Stimulated activated effector memory CD8-positive, alpha-beta T cell treated with anti-CD3 and anti-CD28 coated beads, Interleukin-12 subunit alpha, Interleukin-12 subunit beta, amount 100 ng/mL, for 72 hours (primary cell): Measurements from ENCODE around the gene KCTD18.

Source experiments
- ATAC-seq: fragments of 150-1000 bp; cut with Tn5 transposase; 2 replicates; pipeline ENCODE4 v1.10.0; 2021
- DNase-seq, 2 donors: peaks; one replicate each; pipeline ENCODE4 v3.0.0; 2021 to 2022; ENCODE audit warnings: low spot score in 2 of 2
- H3K27ac Mint-ChIP-seq: one replicate; pipeline ENCODE4 v1.8.0; 2022; ENCODE audit warnings: mild to moderate bottlenecking, mixed read lengths
- H3K36me3 Mint-ChIP-seq: one replicate; pipeline ENCODE4 v1.8.0; 2022; ENCODE audit warnings: mild to moderate bottlenecking, mixed read lengths
- H3K4me1 Mint-ChIP-seq: one replicate; pipeline ENCODE4 v1.8.0; 2022; ENCODE audit warnings: mixed read lengths
- H3K4me3 Mint-ChIP-seq: one replicate; pipeline ENCODE4 v1.8.0; 2022; ENCODE audit warnings: mild to moderate bottlenecking, mixed read lengths
- H3K9me3 Mint-ChIP-seq: one replicate; pipeline ENCODE4 v1.8.0; 2022; ENCODE audit warnings: mixed read lengths

The KCTD18 gene

GRCh38 chr2:200498402-200499162 is 11.3 kb downstream of the KCTD18 start:
- H3K4me3 Mint-ChIP-seq: no peak overlapping the region
- peak overlapping the region; percentile 56 for H3K27ac Mint-ChIP-seq
- DNase-seq (no peak), ATAC-seq (no peak)
- H3K9me3 Mint-ChIP-seq: no peaks in the 10 kb centered on the region
- peaks cover 4% of the 10 kb centered on the region for H3K4me1 Mint-ChIP-seq
- peaks cover 69% of the 10 kb centered on the region for H3K36me3 Mint-ChIP-seq

GRCh38 chr2:200496696-200497095 is 13.2 kb downstream of the KCTD18 start:
- no peak for ATAC-seq
- DNase-seq: no peak
- H3K36me3 Mint-ChIP-seq: peaks cover 71% of the 10 kb centered on the region
- no peaks in the 10 kb centered on the region for H3K4me1 Mint-ChIP-seq
- peak overlapping the region; percentile 67 for H3K27ac Mint-ChIP-seq
- H3K4me3 Mint-ChIP-seq: no peak overlapping the region
- no peaks in the 10 kb centered on the region for H3K9me3 Mint-ChIP-seq

- H3K4me3 Mint-ChIP-seq: no peak overlapping the region
- ATAC-seq (no peak), DNase-seq (no peak)
- H3K27ac Mint-ChIP-seq: no peak overlapping the region
- H3K9me3 Mint-ChIP-seq: no peaks in the 10 kb centered on the region
- H3K4me1 Mint-ChIP-seq: no peaks in the 10 kb centered on the region
- H3K36me3 Mint-ChIP-seq: peaks cover 94% of the 10 kb centered on the region
These were observed 15.8 kb downstream of the KCTD18 start for GRCh38 chr2:200494048-200494447.

GRCh38 chr2:200492656-200493055 is 17.2 kb downstream of the KCTD18 start:
- peaks cover 82% of the 10 kb centered on the region for H3K36me3 Mint-ChIP-seq
- ATAC-seq (no peak), DNase-seq (no peak)
- H3K4me1 Mint-ChIP-seq: no peaks in the 10 kb centered on the region
- no peaks in the 10 kb centered on the region for H3K9me3 Mint-ChIP-seq
- H3K4me3 Mint-ChIP-seq: no peak overlapping the region
- no peak overlapping the region for H3K27ac Mint-ChIP-seq

- DNase-seq: no peak
- ATAC-seq: no peak
- H3K36me3 Mint-ChIP-seq: peaks cover 57% of the 10 kb centered on the region
These were observed 19.9 kb downstream of the KCTD18 start for GRCh38 chr2:200490001-200490400.

GRCh38 chr2:200488169-200488568 is 21.7 kb downstream of the KCTD18 start:
- Mint-ChIP-seq H3K9me3 (no peaks in the 10 kb centered on the region), H3K27ac (no peak overlapping the region), H3K4me1 (no peaks in the 10 kb centered on the region), H3K4me3 (no peak overlapping the region), H3K36me3 (peaks cover 39% of the 10 kb centered on the region)
- DNase-seq (no peak), ATAC-seq (no peak)

More at GRCh38 chr2:200490001-200490400, 19.9 kb downstream of the KCTD18 start:
- H3K9me3 Mint-ChIP-seq: no peaks in the 10 kb centered on the region
- no peak overlapping the region for H3K4me3 Mint-ChIP-seq
- no peak overlapping the region for H3K27ac Mint-ChIP-seq
- no peaks in the 10 kb centered on the region for H3K4me1 Mint-ChIP-seq

- ATAC-seq: no peak
- no peaks in the 10 kb centered on the region for H3K9me3 Mint-ChIP-seq
- H3K4me3 Mint-ChIP-seq: no peak overlapping the region
- H3K4me1 Mint-ChIP-seq: no peaks in the 10 kb centered on the region
- no peak overlapping the region for H3K27ac Mint-ChIP-seq
- H3K36me3 Mint-ChIP-seq: peaks cover 22% of the 10 kb centered on the region
- DNase-seq: no peak
These were observed 23.3 kb downstream of the KCTD18 start for GRCh38 chr2:200486529-200486928.

- Mint-ChIP-seq H3K9me3 (no peaks in the 10 kb centered on the region), H3K27ac (no peak overlapping the region), H3K36me3 (peaks cover 6% of the 10 kb centered on the region), H3K4me1 (peaks cover under 1% of the 10 kb centered on the region), H3K4me3 (no peak overlapping the region)
- ATAC-seq: no peak
- no peak for DNase-seq
These were observed 24.9 kb downstream of the KCTD18 start for GRCh38 chr2:200484934-200485333.

- ATAC-seq (peak; percentile 73), DNase-seq (no peak)
- Mint-ChIP-seq H3K4me1 (peaks cover 8% of the 10 kb centered on the region), H3K27ac (no peak overlapping the region), H3K9me3 (no peaks in the 10 kb centered on the region), H3K4me3 (no peak overlapping the region), H3K36me3 (peaks cover 6% of the 10 kb centered on the region)
These were observed 26.1 kb downstream of the KCTD18 start for GRCh38 chr2:200483729-200484198.

GRCh38 chr2:200482194-200482593 is 27.7 kb downstream of the KCTD18 start:
- ATAC-seq: no peak
- H3K4me1 Mint-ChIP-seq: peaks cover 8% of the 10 kb centered on the region
- no peak overlapping the region for H3K27ac Mint-ChIP-seq
- no peak for DNase-seq
- H3K4me3 Mint-ChIP-seq: no peak overlapping the region
- no peaks in the 10 kb centered on the region for H3K9me3 Mint-ChIP-seq
- peaks cover 7% of the 10 kb centered on the region for H3K36me3 Mint-ChIP-seq

- ATAC-seq (peak; percentile 64), DNase-seq (no peak)
- H3K36me3 Mint-ChIP-seq: peaks cover 15% of the 10 kb centered on the region
- no peak overlapping the region for H3K4me3 Mint-ChIP-seq
- peak overlapping the region; percentile 63 for H3K27ac Mint-ChIP-seq
- no peaks in the 10 kb centered on the region for H3K9me3 Mint-ChIP-seq
- H3K4me1 Mint-ChIP-seq: peaks cover 8% of the 10 kb centered on the region
These were observed 30.1 kb downstream of the KCTD18 start for GRCh38 chr2:200479692-200480265.

GRCh38 chr2:200477667-200478131 is 32.2 kb downstream of the KCTD18 start:
- Mint-ChIP-seq H3K9me3 (no peaks in the 10 kb centered on the region), H3K4me3 (no peak overlapping the region), H3K36me3 (peaks cover 27% of the 10 kb centered on the region), H3K27ac (no peak overlapping the region), H3K4me1 (peaks cover 8% of the 10 kb centered on the region)
- ATAC-seq (no peak), DNase-seq (no peak)

- Mint-ChIP-seq H3K4me3 (no peak overlapping the region), H3K36me3 (peaks cover 30% of the 10 kb centered on the region), H3K27ac (no peak overlapping the region), H3K9me3 (no peaks in the 10 kb centered on the region), H3K4me1 (peaks cover 8% of the 10 kb centered on the region)
- ATAC-seq (no peak), DNase-seq (no peak)
These were observed 33.0 kb downstream of the KCTD18 start for GRCh38 chr2:200476836-200477235.

GRCh38 chr2:200475795-200476194 is 34.1 kb downstream of the KCTD18 start:
- H3K27ac Mint-ChIP-seq: no peak overlapping the region
- no peak overlapping the region for H3K4me3 Mint-ChIP-seq
- ATAC-seq (no peak), DNase-seq (no peak)
- peaks cover 37% of the 10 kb centered on the region for H3K36me3 Mint-ChIP-seq
- H3K9me3 Mint-ChIP-seq: no peaks in the 10 kb centered on the region
- H3K4me1 Mint-ChIP-seq: peaks cover 16% of the 10 kb centered on the region

GRCh38 chr2:200472853-200473464 is 36.9 kb downstream of the KCTD18 start:
- peaks cover 42% of the 10 kb centered on the region for H3K36me3 Mint-ChIP-seq
- no peak overlapping the region for H3K4me3 Mint-ChIP-seq
- peaks cover 23% of the 10 kb centered on the region for H3K4me1 Mint-ChIP-seq
- H3K27ac Mint-ChIP-seq: peak overlapping the region; percentile 69
- DNase-seq (no peak), ATAC-seq (no peak)
- H3K9me3 Mint-ChIP-seq: no peaks in the 10 kb centered on the region
